ENCODE data around the gene NPAS3.
A peak's percentile ranks its signal among the peaks of the same experiment; 100 is the strongest.

The NPAS3 gene

DNA sequence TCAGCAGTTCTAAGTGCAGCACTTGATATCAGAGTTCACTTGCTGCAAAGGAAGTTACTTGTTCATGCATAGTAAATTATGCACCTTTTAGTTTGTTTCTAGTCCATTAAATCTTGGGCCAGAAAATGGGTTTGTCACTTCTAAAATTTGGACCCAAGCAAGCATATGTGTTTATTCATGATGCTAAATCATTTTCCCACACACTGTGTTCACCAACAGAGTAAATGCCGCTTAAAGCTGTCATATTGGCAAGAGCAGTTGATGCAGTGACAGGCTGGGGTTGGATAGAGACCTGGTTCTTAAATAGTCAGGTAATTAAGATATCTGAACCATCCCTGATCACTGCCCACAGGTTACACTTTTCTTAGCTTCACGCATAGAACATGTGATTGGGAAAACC is 602.5 kb downstream of the NPAS3 start:
- no peak for DNase-seq

GRCh38 chr14:33542338-33543287 is 603.9 kb downstream of the NPAS3 start:
- DNase-seq: peak in 4 of 56 donors; percentile 3 to 17 (median 10)

- no peak for DNase-seq
Measured at GRCh38 chr14:33545696-33546095, 607.0 kb downstream of the NPAS3 start.

- DNase-seq: no peak
Measured at GRCh38 chr14:33548606-33549005, 609.9 kb downstream of the NPAS3 start.

GRCh38 chr14:33551963-33552362 is 613.3 kb downstream of the NPAS3 start:
- DNase-seq: no peak

DNA sequence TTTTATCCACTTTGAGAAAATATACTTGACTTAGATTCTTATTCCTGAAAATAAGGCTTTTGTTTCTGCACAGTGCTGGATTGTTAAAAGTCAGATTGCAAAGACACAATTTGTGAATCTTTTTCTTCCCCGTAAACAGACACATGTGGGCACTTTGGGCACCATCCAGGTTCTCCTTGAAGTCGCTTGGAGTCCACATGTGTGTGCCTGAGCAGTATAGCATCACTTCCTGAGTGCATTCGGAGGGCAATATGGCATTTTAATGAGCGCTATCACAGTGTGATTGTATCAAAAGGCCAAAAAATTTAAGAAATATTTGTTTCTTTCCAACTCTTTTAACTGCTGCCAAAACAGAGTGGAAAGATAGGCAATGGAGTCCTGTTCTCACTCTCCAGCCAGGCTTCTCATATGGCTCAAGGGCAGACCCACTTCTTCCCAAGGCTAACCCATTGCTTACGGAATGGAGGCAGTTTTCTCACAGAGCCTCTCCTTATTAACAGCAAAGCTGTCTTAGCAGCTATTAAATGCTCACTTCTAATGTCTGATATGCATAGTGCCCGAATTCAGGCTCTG is 615.1 kb downstream of the NPAS3 start:
- no peak for DNase-seq

- DNase-seq: no peak
Measured at GRCh38 chr14:33554988-33555387, 616.3 kb downstream of the NPAS3 start.

DNA sequence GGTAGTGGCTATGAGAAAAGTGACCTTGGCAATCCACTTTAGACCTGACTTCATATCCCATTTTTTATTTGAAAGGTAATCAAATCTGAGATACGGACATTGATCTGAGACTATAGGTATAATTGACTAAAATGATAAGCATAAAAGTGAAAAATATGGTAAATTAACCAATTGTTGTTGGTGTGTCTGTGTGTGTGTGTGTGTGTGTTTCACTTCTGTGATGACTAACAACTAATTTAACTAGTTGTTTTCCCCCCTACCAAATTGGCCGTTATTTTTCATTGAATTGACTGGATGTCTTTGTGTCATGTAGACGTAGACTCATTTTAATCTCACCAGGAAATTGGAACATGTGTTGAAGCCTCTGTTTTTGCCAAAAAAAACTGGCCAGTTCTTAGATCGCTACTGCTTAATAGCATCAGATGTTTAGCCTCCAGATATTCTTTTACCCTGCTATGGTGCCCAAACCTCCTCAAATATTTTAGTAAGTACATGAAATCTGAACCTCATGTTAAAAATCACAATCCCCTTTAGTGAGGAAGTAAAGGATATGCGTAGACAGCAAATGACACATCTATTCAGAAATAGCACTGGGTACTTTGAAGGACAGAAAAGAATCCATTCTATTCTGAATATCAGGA is 617.2 kb downstream of the NPAS3 start:
- no peak for DNase-seq

DNA sequence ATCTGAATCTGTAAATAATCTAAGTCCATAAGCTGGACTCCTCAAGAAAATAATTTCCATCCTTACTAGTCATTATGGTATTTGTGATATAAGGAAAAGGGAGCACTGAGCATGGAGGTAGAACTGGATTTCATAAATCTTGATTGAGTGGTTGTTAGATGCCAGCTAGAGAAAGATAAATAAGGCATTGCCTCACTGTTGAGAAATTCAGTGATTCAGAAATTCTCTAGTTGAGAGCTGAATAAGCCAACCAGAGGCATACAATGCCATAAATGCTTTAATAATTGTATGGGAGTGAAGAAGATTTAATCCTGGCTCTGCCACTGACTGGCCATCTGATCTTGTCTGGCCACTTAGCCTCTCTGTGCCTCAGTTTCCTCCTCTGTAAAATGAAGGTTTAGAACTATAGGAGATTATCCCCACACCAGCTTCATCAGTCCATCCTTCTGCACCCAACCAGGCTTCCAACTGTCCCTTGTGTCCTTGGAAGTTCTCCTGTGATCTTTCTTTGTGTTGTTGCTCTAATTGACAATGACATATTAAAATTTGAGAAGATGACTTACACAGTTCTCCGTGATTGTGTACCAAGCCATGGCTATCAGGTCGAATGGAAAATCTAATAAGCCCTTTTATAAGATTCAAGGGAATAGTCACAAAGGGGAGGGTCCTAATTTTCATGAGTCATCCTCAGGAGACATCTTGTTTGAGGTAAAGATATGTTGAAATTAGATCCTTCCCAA is 617.9 kb downstream of the NPAS3 start:
- no peak for DNase-seq

- DNase-seq: no peak
Measured at GRCh38 chr14:33560718-33561431, 622.2 kb downstream of the NPAS3 start.

GRCh38 chr14:33561488-33562175 is 623.0 kb downstream of the NPAS3 start:
- no peak for DNase-seq

DNA sequence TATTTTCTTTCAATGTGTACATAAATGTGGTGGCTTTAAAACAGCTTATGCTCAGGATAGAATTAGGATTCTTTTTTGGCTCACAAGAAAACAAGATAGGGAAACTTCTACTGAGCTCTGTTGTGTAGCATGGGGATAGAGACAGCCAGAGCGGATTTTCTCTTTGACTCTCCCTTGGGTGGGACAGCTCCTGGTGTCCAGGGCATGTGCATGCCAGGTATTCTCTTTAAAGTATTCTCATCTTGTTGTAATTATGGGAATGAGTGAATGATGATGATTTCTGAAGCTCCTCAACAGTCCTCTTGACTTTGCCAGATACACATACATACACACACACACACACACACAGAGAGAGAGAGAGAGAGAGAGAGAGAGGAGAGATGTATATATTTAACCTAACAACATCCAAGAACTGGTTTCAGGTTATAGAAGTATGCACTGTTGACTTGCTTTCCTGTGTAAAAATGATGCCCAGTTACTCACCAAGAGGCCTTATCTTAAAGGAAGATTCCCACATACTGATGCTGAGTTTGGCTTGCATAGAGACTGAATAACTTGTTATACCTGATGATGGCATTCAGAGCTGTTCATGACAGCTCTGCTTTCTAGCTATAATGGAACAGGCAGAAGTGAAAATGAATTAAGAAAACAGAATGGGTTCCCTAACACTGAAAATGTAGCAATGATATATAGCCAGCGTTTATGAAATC is 624.7 kb downstream of the NPAS3 start:
- DNase-seq: no peak

GRCh38 chr14:33563901-33564197 is 625.2 kb downstream of the NPAS3 start:
- DNase-seq: no peak

DNA sequence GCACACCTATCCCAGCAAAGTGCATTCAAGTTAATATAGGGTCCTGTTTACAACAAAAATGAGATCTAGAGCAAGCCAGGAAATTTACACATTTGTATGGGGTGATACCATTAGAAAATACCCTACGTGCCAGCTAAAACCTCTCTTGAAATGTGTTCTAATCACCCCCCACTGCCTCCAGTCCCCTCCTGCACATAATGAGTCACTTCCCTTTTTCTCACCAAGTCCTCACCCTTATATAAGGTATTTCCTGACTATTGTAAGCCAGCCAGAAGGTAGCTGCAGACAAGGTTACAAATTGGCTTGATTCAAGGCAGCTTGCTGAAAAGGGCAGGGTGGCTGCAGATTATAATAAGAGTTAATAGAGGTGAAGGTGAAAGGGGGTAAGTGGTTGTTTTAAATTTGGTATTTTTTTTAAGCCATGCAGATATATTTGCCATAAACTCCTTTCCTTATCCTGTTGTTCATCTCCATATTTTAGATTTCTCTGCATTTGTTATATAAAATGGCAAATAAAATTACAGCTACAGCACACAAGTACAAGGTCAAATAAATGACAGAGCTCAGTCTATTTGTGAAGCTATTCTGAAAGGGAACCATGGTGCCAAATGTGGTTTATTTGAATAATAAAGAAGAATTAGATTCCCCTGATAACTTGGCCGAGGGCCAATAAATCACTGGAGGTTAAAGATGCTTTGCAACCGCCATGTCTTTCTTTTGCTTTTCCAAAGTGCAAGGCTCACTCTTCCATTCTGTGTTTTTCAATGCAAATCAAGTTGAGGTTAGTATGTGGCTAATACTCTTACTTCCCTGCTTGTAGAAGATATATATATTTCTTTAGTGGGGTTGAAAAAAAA is 626.3 kb downstream of the NPAS3 start:
- peak in 1 of 56 donors; percentile 3 for DNase-seq

DNA sequence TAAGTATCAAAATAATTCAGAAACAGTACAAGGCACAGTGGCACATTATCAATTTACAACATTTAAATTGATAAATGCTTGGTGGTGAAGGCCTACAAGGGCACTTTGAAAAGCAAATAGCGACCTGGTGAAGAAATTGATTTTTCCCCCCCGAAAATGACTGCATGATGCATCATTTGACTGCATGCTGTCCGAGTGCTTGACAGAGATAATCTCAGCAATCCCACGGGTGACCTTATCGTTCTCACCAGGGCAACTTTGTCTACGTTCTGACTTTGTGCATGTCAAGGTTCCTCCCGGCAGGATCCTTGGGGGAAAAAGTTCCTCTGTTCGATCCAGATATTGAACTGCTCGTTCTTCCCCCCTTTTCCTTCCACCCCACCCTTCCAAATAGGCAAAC is 627.4 kb downstream of the NPAS3 start:
- DNase-seq: no peak

DNA sequence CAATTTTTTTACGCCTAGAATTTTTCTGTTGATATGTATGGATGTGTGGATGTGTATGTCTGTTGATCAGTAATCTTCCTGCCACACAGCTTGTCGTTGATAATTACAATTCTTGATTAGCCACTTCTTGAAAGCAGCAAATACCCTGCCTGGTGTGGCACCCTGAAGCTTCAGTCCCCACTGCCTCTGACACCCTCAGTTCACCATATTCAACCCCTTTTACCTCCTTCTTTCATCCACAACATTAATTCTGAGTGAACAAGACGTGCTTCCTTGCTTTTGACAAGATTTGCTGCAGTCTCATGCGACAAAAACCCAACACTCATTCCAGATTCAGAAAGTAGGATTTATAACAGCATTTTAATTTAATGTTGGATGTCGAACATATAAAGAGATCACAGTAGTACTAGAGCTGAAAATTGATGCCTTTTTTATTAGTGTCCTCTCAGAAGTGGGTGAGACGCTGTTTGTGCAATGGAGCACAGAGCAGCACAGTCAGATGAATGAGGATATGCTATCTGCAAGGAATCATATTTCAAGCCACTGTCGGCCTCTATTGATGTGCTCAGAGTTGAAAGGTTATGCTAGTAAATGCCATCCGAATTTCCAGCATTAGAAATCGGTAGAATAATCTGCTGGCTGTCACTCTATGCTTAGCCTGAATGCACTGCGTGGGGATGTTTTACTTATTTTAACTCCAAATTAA is 628.5 kb downstream of the NPAS3 start:
- no peak for DNase-seq

GRCh38 chr14:33567731-33568130 is 629.1 kb downstream of the NPAS3 start:
- DNase-seq: no peak

DNA sequence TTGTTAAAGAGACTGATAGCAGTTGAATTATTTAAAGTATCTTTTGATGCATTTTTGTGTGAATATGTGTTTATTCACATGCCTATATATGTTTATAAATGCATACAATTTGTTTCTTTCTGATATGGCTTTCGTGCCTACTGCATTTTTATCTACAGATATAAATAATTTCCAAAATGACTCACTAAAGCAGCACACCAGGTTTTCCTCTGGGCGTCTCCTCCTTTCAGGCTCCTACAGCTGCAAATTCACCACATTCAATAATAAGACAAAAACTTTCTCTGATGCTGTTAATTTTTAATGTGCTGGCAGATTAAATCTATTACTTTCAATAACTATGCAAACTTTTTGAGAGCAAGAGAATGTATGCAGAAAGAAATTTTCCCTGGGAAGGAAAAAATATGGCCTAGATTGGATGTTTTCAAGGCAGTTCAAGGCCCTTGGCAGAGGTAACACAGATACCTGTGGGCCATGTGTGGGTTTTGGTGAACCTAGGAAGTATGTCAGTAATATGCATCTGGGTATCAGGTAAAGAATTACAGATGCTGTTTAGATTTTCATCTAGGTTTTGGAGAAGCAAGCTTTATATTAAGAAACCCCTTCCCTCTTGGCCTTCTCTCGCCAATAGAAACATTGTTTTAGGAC is 630.4 kb downstream of the NPAS3 start:
- no peak for DNase-seq
